HCEC 1CT (cell line): Measurements from ENCODE around the gene TRDMT1.
A peak's percentile ranks its signal among the peaks of the same experiment; 100 is the strongest.

ENCODE experiments used
- DNase-seq: peaks from one replicate; pipeline ENCODE4 v3.0.0-alpha.2; 2017

Gene TRDMT1

GRCh38 chr10:17209302-17209701 is 7.8 kb upstream of the TRDMT1 start:
- no peak for DNase-seq

- DNase-seq: no peak
Measured at GRCh38 chr10:17208476-17208875, 7.0 kb upstream of the TRDMT1 start.

GRCh38 chr10:17206210-17206709 is 4.8 kb upstream of the TRDMT1 start:
- peak; percentile 97 for DNase-seq

GRCh38 chr10:17203416-17203815 is 1.9 kb upstream of the TRDMT1 start:
- DNase-seq: no peak

GRCh38 chr10:17202999-17203398 is 1.5 kb upstream of the TRDMT1 start:
- DNase-seq: no peak

GRCh38 chr10:17202506-17202905 is 1.0 kb upstream of the TRDMT1 start:
- no peak for DNase-seq

- DNase-seq: no peak
Measured at GRCh38 chr10:17201794-17202116, 283 bp upstream of the TRDMT1 start.

- DNase-seq: peak; percentile 35
Measured at GRCh38 chr10:17200001-17200911, 1.2 kb downstream of the TRDMT1 start.

GRCh38 chr10:17199351-17199804 is 2.1 kb downstream of the TRDMT1 start:
- DNase-seq: peak; percentile 63

GRCh38 chr10:17196573-17196972 is 4.9 kb downstream of the TRDMT1 start:
- no peak for DNase-seq

GRCh38 chr10:17196045-17196444 is 5.4 kb downstream of the TRDMT1 start:
- DNase-seq: no peak

GRCh38 chr10:17195083-17195482 is 6.4 kb downstream of the TRDMT1 start:
- DNase-seq: no peak

- DNase-seq: no peak
Measured at GRCh38 chr10:17190602-17191001, 10.9 kb downstream of the TRDMT1 start.

GRCh38 chr10:17188644-17189172 is 12.8 kb downstream of the TRDMT1 start:
- DNase-seq: no peak

GRCh38 chr10:17185873-17186272 is 15.6 kb downstream of the TRDMT1 start:
- DNase-seq: no peak

GRCh38 chr10:17183110-17183509 is 18.4 kb downstream of the TRDMT1 start:
- DNase-seq: no peak

- no peak for DNase-seq
Measured at GRCh38 chr10:17181751-17182150, 19.7 kb downstream of the TRDMT1 start.

GRCh38 chr10:17181110-17181509 is 20.4 kb downstream of the TRDMT1 start:
- no peak for DNase-seq

- no peak for DNase-seq
Measured at GRCh38 chr10:17179002-17179401, 22.5 kb downstream of the TRDMT1 start.

GRCh38 chr10:17178006-17178405 is 23.5 kb downstream of the TRDMT1 start:
- DNase-seq: no peak

- no peak for DNase-seq
Measured at GRCh38 chr10:17177014-17177413, 24.5 kb downstream of the TRDMT1 start.

GRCh38 chr10:17176091-17176490 is 25.4 kb downstream of the TRDMT1 start:
- no peak for DNase-seq

- peak; percentile 70 for DNase-seq
Measured at GRCh38 chr10:17175551-17175950, 25.9 kb downstream of the TRDMT1 start.

- DNase-seq: no peak
Measured at GRCh38 chr10:17174626-17175025, 26.8 kb downstream of the TRDMT1 start.
